HepG2 (cell line): Measurements from ENCODE around the gene S100A9. TPM values are rescaled to one million over a fixed set of nuclear protein-coding genes. Genes with fewer than 3 reads are reported as not detected.

ENCODE experiments used
- ATAC-seq: fragments of 200-7000 bp; cut with Tn5 transposase; 3 replicates; pipeline ENCODE4 v1.9.1; 2020; ENCODE audit warnings: mild to moderate bottlenecking, moderate library complexity
- BruUV-seq: library from RNA; stranded (reverse); fragments of 400-500 nt; replicated peaks from 2 replicates; lab custom pipeline; 2021; lab: Mats Ljungman, UMichigan
- CTCF ChIA-PET: fragments of 300-600 bp; formaldehyde crosslinking; extraction: SDS; loops from one replicate; lab custom pipeline; 2021; ENCODE audit warnings: low total read pairs, inconsistent platforms, low intra/inter-chr PET ratio; lab: Yijun Ruan, JAX
- POLR2A ChIA-PET: fragments of 350-600 bp; sonication (Branson Sonifier 250); formaldehyde crosslinking; loops from one replicate; lab custom pipeline; 2020; ENCODE audit warnings: antibody characterized with exemption, inconsistent platforms; lab: Yijun Ruan, JAX
- DNase-seq: peaks from one replicate; pipeline ENCODE4 v3.0.0-alpha.2; 2015; ENCODE audit warnings: low spot score
- FAIRE-seq: peaks from 3 replicates; lab custom pipeline; 2011; peaks lifted over from hg19 to GRCh38; lab: Jason Lieb, UNC
- H2AFZ ChIP-seq: one replicate; pipeline ENCODE4 v1.6.1; 2011; ENCODE audit warnings: low read length, inconsistent platforms
- H3K27ac ChIP-seq: fragments of 300-600 bp; 3 replicates; pipeline ENCODE4 v1.8.0; 2011; ENCODE audit warnings: mixed run types, mild to moderate bottlenecking, mixed read lengths, low read length, inconsistent platforms; ENCODE audit not compliant: insufficient read depth; ENCODE audit errors: extremely low read length
- H3K27me3 ChIP-seq, 2 experiments: fragments of 200-600 bp in 1 of 2; 2 replicates in 1 of 2; 3 replicates in 1 of 2; pipeline versions ENCODE4 v1.6.0 to v1.8.0; 2011; ENCODE audit warnings: low read length in 2 of 2, mild to moderate bottlenecking in 2 of 2, moderate library complexity in 2 of 2, inconsistent platforms in 1 of 2; ENCODE audit not compliant: insufficient read depth in 2 of 2, control insufficient read depth in 1 of 2
- H3K36me3 ChIP-seq, 2 experiments: fragments of 200-600 bp in 1 of 2; replicated peaks in 1 of 2; 2 replicates in 1 of 2; 3 replicates in 1 of 2; pipeline versions ENCODE4 v1.5.1 to v1.8.0; 2011; ENCODE audit warnings: low read length in 2 of 2, inconsistent platforms in 1 of 2; ENCODE audit not compliant: insufficient read depth in 2 of 2, control insufficient read depth in 1 of 2
- H3K4me1 ChIP-seq: 2 replicates; pipeline ENCODE4 v1.5.1; 2012; ENCODE audit warnings: low read length, inconsistent platforms; ENCODE audit not compliant: insufficient read depth
- H3K4me2 ChIP-seq: 2 replicates; pipeline ENCODE4 v1.6.0; 2011; ENCODE audit warnings: low read depth, low read length, inconsistent platforms
- H3K4me3 ChIP-seq, 3 experiments: fragments of 200-600 bp in 1 of 3; sonication (generic), shearing (Covaris generic) in 1 of 3; replicated peaks in 1 of 3; 2 replicates each; pipeline ENCODE4 v1.5.1; 2011 to 2016; ENCODE audit warnings: low read length in 3 of 3, inconsistent platforms in 2 of 3, low read depth in 2 of 3, mild to moderate bottlenecking in 2 of 3, control low read depth in 1 of 3, mixed read lengths in 1 of 3; ENCODE audit not compliant: insufficient read depth in 1 of 3
- H3K79me2 ChIP-seq: one replicate; pipeline ENCODE4 v1.6.1; 2011; ENCODE audit warnings: low read length, inconsistent platforms; ENCODE audit not compliant: insufficient read depth
- H3K9ac ChIP-seq: 2 replicates; pipeline ENCODE4 v1.6.0; 2011; ENCODE audit warnings: mild to moderate bottlenecking, low read depth, low read length, inconsistent platforms; ENCODE audit not compliant: insufficient read depth
- H3K9me3 ChIP-seq: 2 replicates; pipeline ENCODE4 v1.5.1; 2012; ENCODE audit warnings: mild to moderate bottlenecking, low read length
- H4K20me1 ChIP-seq: 2 replicates; pipeline ENCODE4 v1.6.0; 2011; ENCODE audit warnings: inconsistent platforms, mild to moderate bottlenecking, low read length, moderate library complexity; ENCODE audit not compliant: insufficient read depth
- FOSL2 ChIP-seq: sonication (generic); formaldehyde crosslinking; IDR thresholded peaks from 2 replicates; pipeline ENCODE4 v1.4.0; 2020; ENCODE audit warnings: missing genetic modification reagents
- MXI1 ChIP-seq: IDR thresholded peaks from 3 replicates; pipeline ENCODE4 v1.6.1; 2012; ENCODE audit warnings: low read depth, low read length, inconsistent platforms, borderline replicate concordance
- NBN ChIP-seq: fragments of 450-650 bp; conservative IDR thresholded peaks from 2 replicates; pipeline ENCODE4 v1.6.1; 2017
- PAF1 ChIP-seq: IDR thresholded peaks from 2 replicates; pipeline ENCODE4 v1.6.1; 2016; ENCODE audit warnings: missing genetic modification reagents, missing compliant biosample characterization
- POLR2A ChIP-seq, 2 experiments: IDR thresholded peaks; 2 replicates each; pipeline ENCODE4 v1.6.1; 2011; ENCODE audit warnings: low read depth in 2 of 2, low read length in 2 of 2, mild to moderate bottlenecking in 1 of 2, moderate library complexity in 1 of 2; ENCODE audit not compliant: insufficient read depth in 1 of 2
- SYNCRIP ChIP-seq: fragments of 200-400 bp; formaldehyde crosslinking; IDR thresholded peaks from 2 replicates; pipeline ENCODE4 v1.6.1; 2018; ENCODE audit warnings: mild to moderate bottlenecking, low read depth, low read length; ENCODE audit not compliant: insufficient read depth
- ZBTB21 ChIP-seq: sonication (generic); formaldehyde crosslinking; IDR thresholded peaks from 2 replicates; pipeline ENCODE4 v1.4.0; 2020; ENCODE audit warnings: missing genetic modification reagents
- ZNF121 ChIP-seq: sonication (generic); formaldehyde crosslinking; IDR thresholded peaks from 2 replicates; pipeline ENCODE4 v1.5.0; 2020; ENCODE audit warnings: mild to moderate bottlenecking, missing genetic modification reagents
- WGBS: methylation state at CpG from one replicate; pipeline ENCODE4 v1.1.6; 2017; ENCODE audit warnings: low lambda C conversion rate; 5-methylcytosine and 5-hydroxymethylcytosine counted together
- in situ Hi-C: cut with HindIII; loops from 2 replicates; pipeline ENCODE4 v1.10.0; 2017; ENCODE audit warnings: low pct_unique_long_range_greater_than_20kb; ENCODE audit not compliant: extremely low pct_ligation_motif_present
- intact Hi-C: fragments of 100-400 bp; cut with micrococcal nuclease; formaldehyde crosslinking; loops from one replicate; pipeline ENCODE4 v1.10.0; 2022; ENCODE audit not compliant: unreplicated experiment
- polyA plus RNA-seq, 8 experiments: library from polyadenylated mRNA; depleted of rRNA in 3 of 8; stranded (reverse) in 7 of 8; unstranded in 1 of 8; fragments of >200 nt; fragmentation: Illumina TruSeq in 4 of 8; extraction: Trizol in 4 of 8; gene quantifications; 2 replicates each; pipeline versions ENCODE4 v1.2.1 to v1.2.3, GENCODE V29; 2011 to 2016; ENCODE audit warnings: low read depth in 4 of 8, missing spikeins in 1 of 8, mixed read lengths in 1 of 8; ENCODE audit not compliant: insufficient read depth in 1 of 8
- total RNA-seq, 5 experiments: library from RNA; depleted of rRNA; stranded (reverse); fragments of >200 nt; fragmentation: Illumina TruSeq; extraction: Trizol; gene quantifications; 2 replicates each; pipeline ENCODE4 v1.2.3, GENCODE V29; 2016; ENCODE audit warnings: low read depth in 1 of 5
- TF ChIP-seq, protein P1 (sequence below): sonication (generic); formaldehyde crosslinking; IDR thresholded peaks from 2 replicates; pipeline ENCODE4 v1.5.0; 2020; ENCODE audit warnings: mild to moderate bottlenecking, missing genetic modification reagents
- TF ChIP-seq, protein P2 (sequence below): sonication (generic); formaldehyde crosslinking; conservative IDR thresholded peaks from 2 replicates; pipeline ENCODE4 v1.4.0; 2020; ENCODE audit warnings: missing genetic modification reagents
- TF ChIP-seq, protein P3 (sequence below): sonication (generic); formaldehyde crosslinking; IDR thresholded peaks from 2 replicates; pipeline ENCODE4 v1.4.0; 2020; ENCODE audit warnings: mild to moderate bottlenecking, missing genetic modification reagents
- TF ChIP-seq, protein P4 (sequence below): sonication (generic); formaldehyde crosslinking; IDR thresholded peaks from 2 replicates; pipeline ENCODE4 v1.8.1; 2023; ENCODE audit warnings: mild to moderate bottlenecking, moderate library complexity, missing genetic modification reagents
- TF ChIP-seq, protein P5 (sequence below): sonication (generic); formaldehyde crosslinking; IDR thresholded peaks from 2 replicates; pipeline ENCODE4 v1.9.0; 2021; ENCODE audit warnings: missing genetic modification reagents, borderline replicate concordance

S100A9 gene
- total and polyA plus RNA-seq, 2 of the 13 experiments (the other 11 are each of a cell fraction or from before 2014, with no cell fraction given): 0.31 to 0.69 TPM

DNA sequence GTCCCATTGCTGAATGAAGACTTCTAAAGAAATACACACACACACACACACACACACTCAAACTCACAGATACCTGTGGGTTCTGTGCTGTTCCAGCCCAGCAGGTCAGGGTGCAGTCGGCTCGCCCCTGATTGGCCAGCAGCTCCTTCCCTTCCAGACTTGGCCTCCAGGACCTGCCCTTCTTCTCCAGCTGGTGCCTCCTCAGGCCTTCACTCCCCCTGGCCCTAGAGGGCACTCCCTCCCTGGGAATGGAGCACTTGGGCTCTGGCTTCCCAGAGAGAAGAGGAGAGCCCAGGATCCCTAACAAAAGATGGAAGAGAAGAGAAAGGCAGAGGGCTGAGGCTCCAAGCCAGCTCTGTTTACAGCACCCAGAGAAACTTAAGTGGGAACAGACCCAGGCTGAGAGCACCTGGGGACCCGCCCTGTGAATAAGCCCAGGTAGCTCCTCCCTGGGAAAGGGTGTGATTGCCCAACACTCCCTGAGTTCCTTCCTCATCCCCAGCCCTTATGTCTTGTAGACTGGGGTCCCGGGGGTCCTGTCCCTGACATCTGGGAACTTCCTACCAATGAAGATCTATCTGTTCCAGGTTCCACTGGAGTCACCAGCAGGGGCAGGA is 45.0 kb upstream of the S100A9 start, which contains the start of gene PGLYRP3:
TSS of gene PGLYRP3 (minus strand) at position 383 of the 617 bp plus-strand sequence. CDS start 2,287 bp downstream, outside the sequence.
- no peaks in the 10 kb centered on the region; a peak in 2 of 5 replicates for H3K27me3 ChIP-seq
- no TSS peak for BruUV-seq
- CTCF ChIA-PET: no interaction called here
- no peak for TF ChIP-seq MXI1
- TF ChIP-seq, protein P1, sequence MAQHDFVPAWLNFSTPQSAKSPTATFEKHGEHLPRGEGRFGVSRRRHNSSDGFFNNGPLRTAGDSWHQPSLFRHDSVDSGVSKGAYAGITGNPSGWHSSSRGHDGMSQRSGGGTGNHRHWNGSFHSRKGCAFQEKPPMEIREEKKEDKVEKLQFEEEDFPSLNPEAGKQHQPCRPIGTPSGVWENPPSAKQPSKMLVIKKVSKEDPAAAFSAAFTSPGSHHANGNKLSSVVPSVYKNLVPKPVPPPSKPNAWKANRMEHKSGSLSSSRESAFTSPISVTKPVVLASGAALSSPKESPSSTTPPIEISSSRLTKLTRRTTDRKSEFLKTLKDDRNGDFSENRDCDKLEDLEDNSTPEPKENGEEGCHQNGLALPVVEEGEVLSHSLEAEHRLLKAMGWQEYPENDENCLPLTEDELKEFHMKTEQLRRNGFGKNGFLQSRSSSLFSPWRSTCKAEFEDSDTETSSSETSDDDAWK: no peak
- no peak for TF ChIP-seq ZNF121 (CRISPR knock-in tag)
- TF ChIP-seq, protein P2, sequence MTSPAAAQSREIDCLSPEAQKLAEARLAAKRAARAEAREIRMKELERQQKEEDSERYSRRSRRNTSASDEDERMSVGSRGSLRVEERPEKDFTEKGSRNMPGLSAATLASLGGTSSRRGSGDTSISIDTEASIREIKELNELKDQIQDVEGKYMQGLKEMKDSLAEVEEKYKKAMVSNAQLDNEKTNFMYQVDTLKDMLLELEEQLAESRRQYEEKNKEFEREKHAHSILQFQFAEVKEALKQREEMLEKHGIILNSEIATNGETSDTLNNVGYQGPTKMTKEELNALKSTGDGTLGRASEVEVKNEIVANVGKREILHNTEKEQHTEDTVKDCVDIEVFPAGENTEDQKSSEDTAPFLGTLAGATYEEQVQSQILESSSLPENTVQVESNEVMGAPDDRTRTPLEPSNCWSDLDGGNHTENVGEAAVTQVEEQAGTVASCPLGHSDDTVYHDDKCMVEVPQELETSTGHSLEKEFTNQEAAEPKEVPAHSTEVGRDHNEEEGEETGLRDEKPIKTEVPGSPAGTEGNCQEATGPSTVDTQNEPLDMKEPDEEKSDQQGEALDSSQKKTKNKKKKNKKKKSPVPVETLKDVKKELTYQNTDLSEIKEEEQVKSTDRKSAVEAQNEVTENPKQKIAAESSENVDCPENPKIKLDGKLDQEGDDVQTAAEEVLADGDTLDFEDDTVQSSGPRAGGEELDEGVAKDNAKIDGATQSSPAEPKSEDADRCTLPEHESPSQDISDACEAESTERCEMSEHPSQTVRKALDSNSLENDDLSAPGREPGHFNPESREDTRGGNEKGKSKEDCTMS (CRISPR knock-in tag): no peak
- TF ChIP-seq ZBTB21 (CRISPR knock-in tag): no peak
- TF ChIP-seq, protein P3, sequence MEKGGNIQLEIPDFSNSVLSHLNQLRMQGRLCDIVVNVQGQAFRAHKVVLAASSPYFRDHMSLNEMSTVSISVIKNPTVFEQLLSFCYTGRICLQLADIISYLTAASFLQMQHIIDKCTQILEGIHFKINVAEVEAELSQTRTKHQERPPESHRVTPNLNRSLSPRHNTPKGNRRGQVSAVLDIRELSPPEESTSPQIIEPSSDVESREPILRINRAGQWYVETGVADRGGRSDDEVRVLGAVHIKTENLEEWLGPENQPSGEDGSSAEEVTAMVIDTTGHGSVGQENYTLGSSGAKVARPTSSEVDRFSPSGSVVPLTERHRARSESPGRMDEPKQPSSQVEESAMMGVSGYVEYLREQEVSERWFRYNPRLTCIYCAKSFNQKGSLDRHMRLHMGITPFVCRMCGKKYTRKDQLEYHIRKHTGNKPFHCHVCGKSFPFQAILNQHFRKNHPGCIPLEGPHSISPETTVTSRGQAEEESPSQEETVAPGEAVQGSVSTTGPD (CRISPR knock-in tag): no peak
- TF ChIP-seq, protein P4, sequence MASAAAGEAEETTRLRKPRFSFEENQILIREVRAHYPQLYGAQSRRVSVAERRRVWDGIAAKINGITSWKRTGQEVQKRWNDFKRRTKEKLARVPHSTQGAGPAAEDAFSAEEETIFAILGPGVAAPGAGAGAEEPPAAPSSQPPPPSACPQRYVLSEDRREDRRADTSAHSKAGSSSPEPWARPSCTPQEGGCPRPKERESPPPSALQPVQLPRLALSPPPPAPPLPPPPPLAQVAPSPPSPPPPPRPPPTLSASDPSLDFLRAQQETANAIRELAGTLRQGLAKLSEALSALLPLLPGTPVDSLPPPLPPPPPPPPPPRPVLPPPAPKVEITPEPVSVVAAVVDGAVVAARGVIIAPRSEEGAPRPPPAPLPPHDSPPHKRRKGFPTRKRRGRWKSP (CRISPR knock-in tag): no peak
- TF ChIP-seq NBN: no peak
- no peak for TF ChIP-seq FOSL2 (CRISPR knock-in tag)
- TF ChIP-seq, protein P5, sequence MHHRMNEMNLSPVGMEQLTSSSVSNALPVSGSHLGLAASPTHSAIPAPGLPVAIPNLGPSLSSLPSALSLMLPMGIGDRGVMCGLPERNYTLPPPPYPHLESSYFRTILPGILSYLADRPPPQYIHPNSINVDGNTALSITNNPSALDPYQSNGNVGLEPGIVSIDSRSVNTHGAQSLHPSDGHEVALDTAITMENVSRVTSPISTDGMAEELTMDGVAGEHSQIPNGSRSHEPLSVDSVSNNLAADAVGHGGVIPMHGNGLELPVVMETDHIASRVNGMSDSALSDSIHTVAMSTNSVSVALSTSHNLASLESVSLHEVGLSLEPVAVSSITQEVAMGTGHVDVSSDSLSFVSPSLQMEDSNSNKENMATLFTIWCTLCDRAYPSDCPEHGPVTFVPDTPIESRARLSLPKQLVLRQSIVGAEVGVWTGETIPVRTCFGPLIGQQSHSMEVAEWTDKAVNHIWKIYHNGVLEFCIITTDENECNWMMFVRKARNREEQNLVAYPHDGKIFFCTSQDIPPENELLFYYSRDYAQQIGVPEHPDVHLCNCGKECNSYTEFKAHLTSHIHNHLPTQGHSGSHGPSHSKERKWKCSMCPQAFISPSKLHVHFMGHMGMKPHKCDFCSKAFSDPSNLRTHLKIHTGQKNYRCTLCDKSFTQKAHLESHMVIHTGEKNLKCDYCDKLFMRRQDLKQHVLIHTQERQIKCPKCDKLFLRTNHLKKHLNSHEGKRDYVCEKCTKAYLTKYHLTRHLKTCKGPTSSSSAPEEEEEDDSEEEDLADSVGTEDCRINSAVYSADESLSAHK (CRISPR knock-in tag): no peak
- TF ChIP-seq PAF1 (CRISPR knock-in tag): no peak
- no peak for TF ChIP-seq POLR2A (IDR thresholded peaks at IDR 0.05; ENCODE audit: insufficient read depth in 1 of 2, low read depth in 2 of 2, low read length in 2 of 2)
- TF ChIP-seq SYNCRIP: no peak
- TF ChIP-seq, all 625 proteins: peak for 0
- Histone ChIP-seq H2AFZ (no peak within 1 kb of the TSS), H3K4me3 (no peak within 1 kb of the TSS), H3K4me2 (no peak within 1 kb of the TSS), H3K9me3 (no peaks in the 10 kb centered on the region), H3K4me1 (no peaks in the 10 kb centered on the region), H4K20me1 (no peaks in the 10 kb centered on the region), H3K9ac (no peak within 1 kb of the TSS), H3K27ac (no peak within 1 kb of the TSS), H3K79me2 (no peaks in the 10 kb centered on the region), H3K36me3 (no peaks in the 10 kb centered on the region)
- FAIRE-seq: no peak
- in situ Hi-C loops: no loop called here
- POLR2A ChIA-PET: no interaction called here
- intact Hi-C loops: no loop called here
- ATAC-seq: no peak
- 0% methylated on average over 4 of the region's 4 CpGs for WGBS
- no peak for DNase-seq
